Measurements from ENCODE around the gene CCDC182.

DNA sequence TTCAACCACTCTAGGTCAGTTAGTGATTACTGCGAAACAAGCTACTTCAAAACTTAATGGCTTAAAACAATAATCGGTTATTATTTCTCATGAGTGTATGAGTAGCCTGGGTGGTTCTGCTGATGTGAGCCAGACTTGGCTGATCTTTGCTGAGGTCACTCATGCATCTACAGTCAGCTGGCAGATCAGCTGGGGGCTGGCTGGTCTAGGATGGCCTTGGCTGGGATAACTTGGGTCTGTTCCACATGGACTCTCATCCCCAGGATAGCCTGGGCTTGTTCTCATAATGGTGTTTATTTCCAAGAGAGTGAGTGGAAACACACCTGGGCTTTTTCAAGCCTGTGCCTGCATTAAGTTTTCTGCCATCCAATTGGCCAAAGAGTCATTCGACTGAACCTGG lies 13.0 kb downstream of the CCDC182 start:
- TF ChIP-seq, protein P1, sequence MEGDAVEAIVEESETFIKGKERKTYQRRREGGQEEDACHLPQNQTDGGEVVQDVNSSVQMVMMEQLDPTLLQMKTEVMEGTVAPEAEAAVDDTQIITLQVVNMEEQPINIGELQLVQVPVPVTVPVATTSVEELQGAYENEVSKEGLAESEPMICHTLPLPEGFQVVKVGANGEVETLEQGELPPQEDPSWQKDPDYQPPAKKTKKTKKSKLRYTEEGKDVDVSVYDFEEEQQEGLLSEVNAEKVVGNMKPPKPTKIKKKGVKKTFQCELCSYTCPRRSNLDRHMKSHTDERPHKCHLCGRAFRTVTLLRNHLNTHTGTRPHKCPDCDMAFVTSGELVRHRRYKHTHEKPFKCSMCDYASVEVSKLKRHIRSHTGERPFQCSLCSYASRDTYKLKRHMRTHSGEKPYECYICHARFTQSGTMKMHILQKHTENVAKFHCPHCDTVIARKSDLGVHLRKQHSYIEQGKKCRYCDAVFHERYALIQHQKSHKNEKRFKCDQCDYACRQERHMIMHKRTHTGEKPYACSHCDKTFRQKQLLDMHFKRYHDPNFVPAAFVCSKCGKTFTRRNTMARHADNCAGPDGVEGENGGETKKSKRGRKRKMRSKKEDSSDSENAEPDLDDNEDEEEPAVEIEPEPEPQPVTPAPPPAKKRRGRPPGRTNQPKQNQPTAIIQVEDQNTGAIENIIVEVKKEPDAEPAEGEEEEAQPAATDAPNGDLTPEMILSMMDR (IDR thresholded peaks at IDR 0.05; ENCODE audit: insufficient read depth, low read depth, low read length) = no peak
- no peak for TF ChIP-seq EZH2 (IDR thresholded peaks at IDR 0.05; ENCODE audit: insufficient read depth, low read length)

Data from astrocyte (in vitro differentiated cells and primary cell).